Renal pelvis (tissue), 4 donors: ENCODE measurements around the gene S100A10. TPM values are rescaled to one million over a fixed set of nuclear protein-coding genes. Genes with fewer than 3 reads are reported as not detected.
A peak's percentile ranks its signal among the peaks of the same experiment; 100 is the strongest.

Source experiments
- DNase-seq: peaks from one replicate; pipeline ENCODE4 v3.0.0-alpha.2; 2013
- polyA plus RNA-seq, 3 donors: library from polyadenylated mRNA; unstranded; fragments of 120-200 nt; gene quantifications; one replicate each; pipeline ENCODE4 v1.2.1, GENCODE V29; 2013; ENCODE audit not compliant: insufficient read length in 3 of 3

The S100A10 gene
- polyA plus RNA-seq, 3 donors = 181 to 241 (median 215) TPM

DNA sequence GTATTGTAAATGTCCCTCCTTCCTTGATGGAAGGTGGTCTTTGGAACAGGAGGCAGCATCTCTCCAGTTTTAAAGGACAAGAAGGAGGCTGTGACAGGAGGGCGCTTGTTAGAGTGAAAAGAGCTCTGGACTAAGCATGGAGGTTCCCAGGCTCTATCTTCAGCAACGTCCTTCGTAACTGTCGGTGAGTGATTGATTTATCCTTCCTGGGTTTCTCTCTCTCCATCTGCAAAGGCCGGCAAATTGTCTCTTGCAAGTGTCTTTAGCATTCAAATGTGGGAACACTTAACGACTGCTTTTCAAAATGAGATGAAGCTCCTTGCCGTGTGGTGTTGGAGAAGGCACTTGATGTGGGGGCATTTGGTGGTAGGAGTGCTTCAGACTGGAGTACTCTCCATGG, 27.9 kb upstream of the S100A10 start:
- no peak for DNase-seq

DNA sequence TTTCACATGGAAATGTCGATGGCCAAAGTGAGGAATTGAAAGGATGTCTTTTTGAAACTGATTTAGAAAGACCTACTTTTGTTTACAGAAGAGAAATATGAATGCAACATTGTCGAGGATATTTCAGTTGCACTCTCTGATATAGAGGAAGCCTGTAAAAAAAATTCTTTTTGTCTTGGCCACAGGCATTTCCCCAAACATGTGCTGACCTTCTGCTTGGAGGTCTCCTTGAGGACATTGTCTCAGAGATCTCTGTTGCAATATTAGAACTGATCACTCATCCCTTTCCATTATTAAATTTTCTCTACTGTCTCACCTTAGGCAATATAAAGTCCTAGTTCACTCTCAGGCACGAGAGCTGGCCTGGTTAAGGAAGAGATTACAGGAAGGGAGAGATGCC, 27.2 kb upstream of the S100A10 start:
- DNase-seq = no peak

DNA sequence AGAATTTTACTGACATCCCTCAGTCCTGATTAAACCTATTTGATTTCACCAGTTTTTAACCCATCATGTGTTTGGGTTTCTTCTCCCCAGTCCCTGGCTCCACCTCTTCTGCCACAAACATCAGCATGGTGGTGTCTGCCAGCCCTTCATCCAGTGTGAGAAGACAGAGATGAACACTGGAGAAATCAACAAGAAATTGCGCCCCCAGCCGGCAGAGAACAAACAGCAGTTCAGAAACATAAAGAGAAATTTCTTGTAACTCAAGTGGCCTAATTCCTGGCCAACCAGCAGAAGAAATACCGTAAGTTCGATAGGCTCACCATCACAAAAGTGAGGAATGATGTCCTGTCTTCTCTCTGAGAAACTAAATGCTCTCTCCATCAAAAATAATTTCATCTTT, 24.9 kb upstream of the S100A10 start:
- no peak for DNase-seq

DNA sequence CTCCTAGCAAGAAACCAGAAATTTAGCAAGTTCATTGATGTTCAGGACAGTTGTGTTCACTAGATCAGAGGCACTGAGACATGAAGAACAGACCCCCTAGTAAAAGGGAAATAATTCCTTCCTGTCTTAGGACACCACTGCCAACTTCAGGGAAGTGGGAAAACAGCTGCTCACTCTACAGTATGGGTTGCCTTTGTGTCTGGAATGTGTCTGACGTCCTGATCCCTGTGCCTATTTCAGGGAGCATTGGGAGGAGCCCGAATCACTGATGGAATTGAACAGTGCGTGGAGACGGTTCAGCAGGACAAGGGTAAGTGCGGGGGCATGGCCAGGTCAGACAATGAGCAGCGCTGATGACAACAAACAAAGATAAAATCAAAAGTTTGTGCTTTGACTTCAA, 22.1 kb upstream of the S100A10 start:
- no peak for DNase-seq

DNA sequence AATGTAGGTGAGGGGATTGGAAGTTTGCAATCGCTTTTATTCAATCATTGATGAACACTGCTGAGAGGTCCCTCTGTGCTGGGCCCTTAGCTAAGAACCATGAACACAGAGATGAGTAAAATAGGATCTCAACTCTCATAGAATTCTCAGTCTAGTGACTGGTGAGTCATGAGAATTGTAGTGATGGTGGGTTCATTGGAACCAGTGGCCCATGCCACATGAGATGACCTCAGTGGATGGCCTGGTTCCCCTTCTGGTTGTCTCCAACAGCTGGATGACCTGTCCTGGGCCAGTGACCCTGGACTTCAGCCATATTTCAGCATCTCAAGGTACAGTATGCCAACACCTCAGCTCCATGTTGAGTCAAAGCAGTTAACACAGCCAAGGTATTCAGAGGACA, 21.3 kb upstream of the S100A10 start:
- DNase-seq = no peak

DNA sequence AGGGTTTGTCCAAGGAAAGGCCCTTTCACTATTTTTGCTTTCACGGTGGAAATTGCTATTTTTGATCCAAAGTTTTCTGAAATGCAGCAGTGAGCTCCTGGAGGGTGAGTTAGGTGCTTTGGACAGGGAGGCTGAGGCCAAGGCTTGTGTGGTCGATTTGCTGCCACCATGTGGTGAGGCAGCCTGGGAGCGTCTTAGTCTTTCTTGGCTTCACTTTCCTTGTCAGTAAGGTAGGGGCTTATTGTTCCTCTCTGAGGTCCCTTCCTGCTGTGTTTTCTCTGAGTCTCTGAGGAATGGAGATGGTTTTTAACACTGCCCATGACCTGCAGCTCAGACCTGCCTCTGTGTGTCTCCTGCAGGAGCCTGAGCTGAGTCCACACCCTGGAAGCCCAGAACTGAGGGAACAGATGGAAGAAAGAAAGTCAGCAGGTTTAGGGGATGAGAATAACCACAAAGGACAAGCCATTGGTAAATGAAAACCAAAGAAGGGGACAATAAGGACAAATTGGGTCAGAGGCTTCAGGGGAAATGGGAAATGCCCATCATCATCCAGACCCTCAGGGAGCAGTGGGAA, 20.1 kb upstream of the S100A10 start:
- no peak for DNase-seq

DNA sequence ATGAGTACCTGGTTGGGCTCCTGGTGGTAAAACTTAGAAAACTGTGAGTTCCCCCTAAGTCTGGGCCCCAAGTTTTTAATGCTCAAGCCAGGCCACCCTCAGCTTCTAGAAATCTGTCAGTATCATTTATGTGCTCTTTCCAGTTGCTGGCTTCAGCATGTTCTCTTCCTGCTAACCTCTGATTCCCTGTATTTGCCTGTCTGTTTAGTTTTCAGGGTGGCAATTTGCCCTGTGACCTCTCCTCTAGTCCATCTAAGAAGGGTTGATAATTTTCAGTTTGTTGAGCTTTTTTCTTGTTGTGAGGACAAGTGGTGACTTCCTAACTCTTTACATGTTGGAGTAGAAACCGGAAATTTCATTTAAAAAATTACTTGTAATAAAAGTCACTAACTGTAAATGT, 16.0 kb upstream of the S100A10 start:
- DNase-seq = no peak

DNA sequence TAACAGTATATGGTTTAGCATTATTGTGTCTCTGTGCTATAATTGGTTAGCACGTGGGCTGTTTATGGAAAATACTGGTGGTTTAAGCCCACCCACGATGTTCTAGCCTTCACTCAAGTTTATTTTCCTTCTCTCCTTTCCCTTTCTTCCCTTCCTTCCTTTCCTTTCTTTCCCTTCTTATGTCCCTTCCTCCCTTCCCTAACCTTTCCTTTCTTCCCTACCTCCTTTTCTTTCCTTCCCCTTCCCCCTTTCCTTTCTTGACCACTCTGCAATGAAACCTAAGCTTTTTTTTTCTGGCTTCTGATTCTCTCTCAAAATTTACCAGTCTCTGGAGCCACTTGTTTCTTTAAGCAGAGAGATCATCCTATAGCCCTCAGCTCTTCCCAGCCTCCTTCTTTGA, 13.4 kb upstream of the S100A10 start:
- no peak for DNase-seq

DNA sequence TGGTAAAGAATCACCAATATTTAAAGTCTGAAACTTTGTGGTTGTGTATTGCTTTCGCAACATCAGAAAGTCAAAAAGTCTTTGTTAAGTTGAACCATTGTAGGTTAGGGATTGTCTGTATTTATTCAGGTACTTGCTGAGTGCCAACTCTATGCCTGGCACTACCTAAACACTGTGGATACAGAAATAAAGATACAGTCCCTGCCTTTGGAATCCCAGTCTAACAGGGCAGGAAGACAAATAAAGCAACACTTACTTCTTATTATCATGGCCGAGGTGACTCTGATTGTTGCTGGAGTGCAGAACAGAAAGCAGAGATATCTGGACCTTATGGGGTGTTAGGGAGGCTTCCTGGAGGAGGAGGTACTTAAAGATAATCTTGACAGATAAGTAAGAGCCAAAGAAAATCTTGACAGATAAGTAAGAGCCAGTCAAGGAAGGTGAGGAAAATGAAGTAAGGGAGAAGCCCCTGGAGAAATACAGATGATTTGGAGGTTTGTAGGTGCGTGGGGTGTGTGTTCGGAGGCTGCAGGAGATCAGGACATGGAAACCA, 11.8 kb upstream of the S100A10 start:
- no peak for DNase-seq

DNA sequence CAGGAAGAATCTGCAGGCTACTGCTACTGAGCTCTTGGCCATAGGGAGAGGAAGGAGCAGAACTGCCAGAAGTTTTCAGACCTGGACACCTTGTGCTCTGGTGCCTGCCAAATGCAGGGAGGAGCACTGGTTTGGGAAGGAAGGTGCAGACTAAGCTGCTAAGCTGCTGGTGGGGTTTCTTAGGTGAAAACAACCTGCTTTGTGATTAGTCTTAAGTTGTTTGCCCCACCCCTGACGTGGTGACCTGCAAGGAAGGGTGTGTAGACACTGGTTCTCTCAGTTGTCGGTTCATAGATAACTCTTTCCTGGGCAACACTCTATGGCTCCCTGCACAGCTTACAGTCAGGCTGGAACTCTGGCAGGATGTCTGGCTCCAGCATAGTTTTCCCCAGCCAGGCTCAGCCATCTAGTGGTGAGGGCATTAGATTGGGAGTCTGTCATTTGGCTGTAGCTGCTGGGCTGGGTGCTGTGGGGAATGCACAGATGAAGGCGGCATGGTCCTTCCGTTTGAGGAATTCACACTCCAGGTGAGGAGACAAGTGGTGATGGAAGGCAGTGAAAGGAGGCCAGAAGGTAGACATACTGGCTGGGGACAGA, 10.3 kb upstream of the S100A10 start:
- no peak for DNase-seq

DNA sequence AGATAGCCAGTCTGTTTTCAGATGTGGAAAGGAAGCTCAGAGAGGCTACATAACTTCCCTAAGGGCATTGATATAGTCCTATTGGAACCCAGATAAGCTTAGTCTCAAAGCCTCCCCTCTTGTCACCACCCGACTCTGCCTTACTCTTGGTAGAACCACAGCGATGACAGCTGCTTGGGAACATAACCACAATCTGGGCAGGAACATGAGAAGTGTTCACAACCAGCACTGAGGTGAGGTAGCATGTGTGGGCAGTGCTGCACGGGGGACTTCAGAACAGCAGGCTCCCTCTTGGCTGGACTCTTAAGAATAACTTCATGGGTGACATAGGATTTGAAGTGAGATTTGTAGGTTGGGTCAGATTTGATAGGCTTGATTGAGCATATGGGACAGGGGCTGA, 9.3 kb upstream of the S100A10 start:
- DNase-seq = no peak

DNA sequence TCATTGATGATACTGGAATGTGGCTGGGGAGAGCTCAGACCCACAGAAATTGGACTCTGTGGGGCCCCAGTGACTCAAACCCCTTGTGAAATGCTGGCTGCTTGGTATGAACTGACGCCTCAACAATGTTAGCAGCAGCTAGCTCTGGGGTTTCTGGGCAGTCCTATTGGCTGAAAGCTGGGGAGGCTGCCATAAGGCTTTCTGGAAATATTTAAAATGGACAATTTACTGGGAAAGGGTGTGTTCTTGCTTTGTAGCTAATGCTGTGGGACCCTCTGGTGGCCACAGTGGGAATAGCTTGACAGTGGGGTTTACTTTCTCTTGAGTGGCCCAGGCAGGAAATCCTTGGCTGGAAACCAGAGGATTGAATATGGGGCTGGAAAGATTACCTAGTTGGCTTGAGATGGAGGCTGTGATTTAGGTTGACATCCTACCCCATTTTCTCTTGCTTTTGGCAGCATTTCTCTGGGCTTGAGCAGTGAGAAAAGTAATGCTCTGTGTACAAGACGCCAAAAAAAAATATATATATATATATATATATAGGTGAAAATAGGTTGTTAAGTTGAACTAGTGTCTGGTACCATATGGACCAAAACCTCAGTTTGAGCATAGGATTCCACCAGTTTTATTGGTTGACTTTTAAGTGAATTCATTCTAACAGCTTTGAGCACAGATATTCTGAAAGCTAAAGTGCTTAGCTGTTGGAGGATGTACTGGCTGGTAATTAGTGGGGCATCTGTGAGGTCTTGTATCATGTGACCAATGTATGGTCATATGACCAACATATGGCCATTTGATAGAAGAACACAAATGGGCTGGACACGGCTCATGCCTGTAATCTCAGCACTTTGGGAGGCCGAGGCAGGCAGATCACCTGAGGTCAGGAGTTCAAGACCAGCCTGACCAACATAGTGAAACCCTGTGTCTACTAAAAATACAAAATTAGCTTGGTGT, 8.2 kb upstream of the S100A10 start:
- DNase-seq = peak; percentile 83

DNA sequence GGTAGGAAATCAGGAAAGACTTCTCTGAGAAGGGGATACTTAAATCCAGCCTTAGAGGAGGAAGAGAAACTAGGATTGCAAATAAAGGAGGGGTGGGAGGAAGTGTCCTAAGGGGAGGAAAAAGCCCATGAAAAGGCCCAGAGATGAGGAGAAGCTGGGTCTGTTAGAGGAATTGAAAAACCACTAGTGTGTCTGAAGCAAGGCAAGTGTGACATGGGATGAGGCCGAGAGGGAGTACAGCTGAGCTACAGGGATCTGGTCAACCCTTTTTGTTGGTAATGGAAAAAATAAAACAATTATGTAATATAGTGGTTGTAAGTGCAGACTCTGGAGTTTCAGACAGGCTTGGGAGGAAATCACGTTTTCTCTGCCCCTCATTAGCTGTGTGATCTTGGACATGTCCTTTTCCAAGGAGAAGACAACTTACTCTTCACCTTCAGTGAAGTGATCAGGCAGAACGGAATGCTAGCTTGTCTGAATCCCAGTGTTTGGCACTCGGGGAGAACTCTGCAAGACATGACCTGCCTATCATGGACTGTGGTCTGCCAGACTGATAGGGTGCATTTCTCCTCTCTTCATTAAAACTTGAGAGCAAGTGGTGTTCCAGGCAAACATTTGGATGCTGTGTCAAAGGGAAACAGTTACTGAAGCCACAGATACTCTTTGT, 7.4 kb upstream of the S100A10 start:
- no peak for DNase-seq

DNA sequence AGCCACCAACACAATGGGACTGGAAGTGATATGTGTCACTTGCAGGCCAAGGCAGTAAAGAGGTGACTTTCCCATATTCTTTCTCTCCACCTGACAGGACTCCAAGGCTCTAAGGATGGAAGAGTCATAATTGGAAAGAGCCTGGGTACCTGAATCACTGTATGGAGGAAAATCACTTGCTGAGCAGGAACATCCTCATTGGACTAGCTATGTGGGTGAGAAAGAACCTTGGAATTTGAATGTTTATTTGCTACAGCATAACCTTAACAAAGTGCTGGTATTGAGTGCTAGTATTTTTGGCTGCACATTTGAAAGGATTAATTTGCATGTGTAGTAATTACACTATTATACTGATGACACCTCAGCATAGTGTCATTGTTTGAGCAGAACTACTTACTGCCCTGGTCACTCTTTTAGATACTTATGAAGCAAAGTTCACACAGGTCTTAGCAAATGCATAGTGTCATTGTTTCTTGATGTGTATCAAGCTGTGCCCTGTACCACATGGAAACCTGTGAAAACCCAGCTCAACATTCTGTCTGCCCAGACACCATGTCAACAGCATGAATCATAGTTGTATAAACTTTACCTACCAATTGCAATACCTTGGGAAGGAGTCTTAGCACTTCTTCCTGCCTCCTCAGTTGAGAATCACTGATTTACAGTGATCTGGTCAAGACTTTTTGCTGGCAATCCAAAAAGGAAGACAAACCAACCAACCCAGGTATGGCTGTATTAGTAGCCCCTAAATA, 5.1 kb upstream of the S100A10 start:
- DNase-seq = no peak

DNA sequence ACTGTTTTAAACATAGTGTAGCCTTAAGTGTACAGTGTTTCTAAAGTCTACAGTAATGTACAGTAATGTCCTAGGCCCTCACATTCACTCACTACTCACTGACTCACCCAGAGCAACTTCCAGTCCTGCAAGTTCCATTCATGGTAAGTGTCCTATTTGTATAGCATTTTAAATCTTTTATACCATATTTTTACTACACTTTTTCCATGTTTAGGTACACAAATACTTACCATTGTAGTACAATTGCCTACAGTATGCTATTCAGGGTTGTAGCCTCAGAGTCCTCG, 3.6 kb upstream of the S100A10 start:
- no peak for DNase-seq

DNA sequence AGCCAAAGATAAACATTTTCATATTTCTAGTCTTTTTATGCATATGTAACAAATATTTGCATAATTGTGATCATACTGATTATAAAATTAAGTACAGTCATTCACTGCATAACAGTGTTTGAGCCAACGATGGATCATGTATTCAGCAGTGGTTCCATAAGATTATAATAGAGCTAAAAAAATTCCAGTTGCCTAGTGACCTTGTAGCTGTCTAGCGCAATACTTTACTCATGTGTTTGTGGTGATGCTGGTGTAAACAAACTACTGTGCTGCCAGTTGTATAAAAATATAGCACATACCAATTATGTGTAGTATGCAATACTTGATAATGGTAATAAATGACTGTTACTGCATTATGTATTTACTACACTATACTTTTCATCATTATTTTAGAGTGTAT, 2.1 kb upstream of the S100A10 start:
- no peak for DNase-seq

DNA sequence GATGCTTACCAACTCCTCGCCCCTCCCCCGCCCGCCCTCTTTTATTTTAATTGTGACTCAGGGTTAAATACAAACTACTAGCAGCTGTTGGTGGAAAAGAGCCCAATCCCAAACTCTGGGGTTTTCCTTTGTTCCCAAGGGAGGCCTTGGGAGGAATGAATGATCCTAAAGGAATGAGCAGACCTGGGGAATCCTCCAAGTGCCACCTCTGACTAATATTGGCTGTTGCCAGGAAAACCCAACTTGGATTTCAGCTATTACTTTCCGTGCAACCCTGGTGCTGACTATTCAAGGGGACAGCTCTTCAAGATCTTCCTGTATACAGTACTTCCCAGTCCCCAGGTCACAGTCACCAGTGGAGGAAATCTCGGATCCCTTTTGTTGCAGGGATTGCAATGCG, 1.3 kb upstream of the S100A10 start:
- DNase-seq = no peak

DNA sequence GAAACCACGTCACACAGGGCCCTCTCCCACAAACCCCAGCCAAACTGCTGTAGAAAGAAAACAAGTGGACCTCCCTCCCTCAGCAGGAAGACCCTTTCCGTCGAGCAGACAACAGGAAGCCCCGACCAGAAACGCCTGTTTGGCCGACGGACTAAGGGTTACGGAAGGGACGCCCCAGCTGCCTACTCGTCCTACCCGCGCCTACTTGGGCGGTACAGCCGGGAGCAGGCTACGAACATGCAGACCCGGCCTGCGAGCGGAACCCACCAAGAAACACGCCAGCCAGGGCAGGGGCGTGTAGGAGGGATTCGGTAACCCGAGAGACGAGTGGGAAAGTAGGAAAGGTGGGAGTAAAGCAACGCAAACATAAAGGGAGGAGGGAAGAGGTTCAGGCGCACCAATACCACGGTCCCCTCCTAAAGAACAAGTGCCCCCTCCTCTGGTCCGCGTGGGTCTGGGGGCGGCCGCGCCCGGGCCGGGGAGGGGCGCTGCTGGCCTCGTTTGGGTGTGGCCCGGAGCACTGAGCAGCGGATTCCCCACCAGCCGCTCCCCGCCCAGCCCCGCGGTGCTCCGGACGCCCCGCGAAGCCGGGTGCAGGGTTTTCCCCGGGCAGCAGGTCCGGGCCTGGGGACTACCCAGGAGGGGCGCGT, 450 bp downstream of the S100A10 start:
- no peak for DNase-seq

DNA sequence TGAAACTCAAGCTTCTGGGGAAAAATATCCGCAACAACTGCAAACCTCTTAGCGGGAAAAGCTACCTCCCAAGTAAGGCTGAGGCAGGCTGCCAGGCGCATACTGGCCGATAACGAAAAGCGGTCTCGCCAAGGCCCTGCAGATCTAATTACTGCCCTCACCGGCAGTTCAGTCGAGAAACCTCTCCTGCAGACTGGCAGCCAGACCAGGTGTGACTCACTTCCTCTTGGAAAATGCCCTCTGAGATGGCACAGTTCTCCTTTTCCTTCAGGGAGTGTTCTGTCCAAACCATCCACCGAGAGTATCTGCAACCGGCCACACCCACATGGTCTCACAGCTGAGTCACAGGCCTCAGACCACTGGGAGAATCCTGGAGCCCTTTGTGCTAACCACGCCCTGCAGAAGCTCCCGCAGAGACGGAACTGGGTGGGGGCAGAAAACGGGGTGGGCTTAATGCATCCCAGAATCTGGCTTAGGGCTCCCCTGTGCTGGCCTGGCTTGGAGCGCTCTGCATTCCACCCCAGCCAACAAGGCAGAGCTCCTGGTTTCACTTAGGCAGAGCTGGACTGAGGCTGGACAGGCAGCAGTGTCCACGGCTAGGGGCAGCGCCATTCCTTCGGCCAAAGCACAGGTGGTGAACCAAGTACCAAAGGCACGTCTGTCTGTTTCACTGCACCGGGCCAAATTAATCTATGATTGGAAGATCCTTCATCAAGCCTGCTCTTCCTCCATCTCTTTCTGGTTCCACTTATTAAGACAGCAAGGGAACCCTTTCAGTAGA, 1.2 kb downstream of the S100A10 start:
- DNase-seq = no peak

DNA sequence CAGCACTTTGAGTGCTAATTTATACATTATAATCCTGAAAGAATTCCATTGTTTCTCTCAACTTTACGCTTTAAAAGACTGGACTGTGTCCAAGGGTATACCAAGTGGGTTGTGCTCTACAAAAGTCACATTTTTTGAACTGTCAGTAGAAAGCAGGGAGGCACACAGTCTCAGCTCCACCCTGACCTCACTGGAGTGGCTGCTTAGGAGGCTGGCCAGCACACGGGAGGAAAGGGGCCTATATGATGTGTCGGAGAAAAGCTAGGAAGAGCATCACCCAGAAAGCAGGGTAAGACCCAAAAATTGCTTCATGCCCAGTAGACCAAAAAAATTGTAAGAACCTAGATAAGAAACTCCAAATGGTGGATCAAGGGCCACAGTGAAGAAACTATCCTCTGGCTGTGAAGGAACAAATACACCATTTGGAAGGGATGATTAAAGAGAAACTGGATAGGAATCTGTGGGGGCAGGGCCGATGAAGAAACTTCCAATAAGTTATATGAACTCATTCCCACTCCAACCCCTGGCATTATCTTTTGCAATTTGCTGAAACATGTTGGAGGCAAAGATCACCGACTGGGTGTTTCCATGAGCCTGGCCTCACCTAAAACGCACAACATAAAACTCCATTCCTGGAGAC, 1.9 kb downstream of the S100A10 start:
- DNase-seq = no peak
